Astrocyte of the spinal cord (primary cell): Measurements from ENCODE around the gene TNFRSF9.

ENCODE experiments used
- DNase-seq: peaks from one replicate; pipeline ENCODE4 v3.0.0; 2011; ENCODE audit warnings: low read depth, low spot score
- H3K4me3 ChIP-seq: 2 replicates; pipeline ENCODE4 v1.5.1; 2011; ENCODE audit warnings: low read depth, mild to moderate bottlenecking, low read length, moderate library complexity
- CTCF ChIP-seq: IDR thresholded peaks from 2 replicates; pipeline ENCODE4 v1.5.1; 2012; ENCODE audit warnings: low read depth, mild to moderate bottlenecking, low read length, inconsistent platforms
- in situ Hi-C: cut with HindIII; loops from 2 replicates; pipeline ENCODE4 v1.10.0; 2017; ENCODE audit warnings: low sequenced_read_pairs

TNFRSF9 gene

GRCh38 chr1:7905262-7905661 lies 35.4 kb downstream of the TNFRSF9 start:
- in situ Hi-C loops, result no loop called here
- no peak for DNase-seq
- no peak for TF ChIP-seq CTCF
- no peak overlapping the region for H3K4me3 ChIP-seq

- in situ Hi-C loops, result no loop called here
- peak; percentile 75 for TF ChIP-seq CTCF
- peak; percentile 59 for DNase-seq
- H3K4me3 ChIP-seq, result no peak overlapping the region
These were observed 38.1 kb downstream of the TNFRSF9 start for GRCh38 chr1:7902478-7903085.

- H3K4me3 ChIP-seq, result no peak overlapping the region
- TF ChIP-seq CTCF, result no peak
- in situ Hi-C loops, result no loop called here
- DNase-seq, result peak; percentile 56
These were observed 40.9 kb downstream of the TNFRSF9 start for GRCh38 chr1:7899741-7900140.

GRCh38 chr1:7898962-7899361 lies 41.7 kb downstream of the TNFRSF9 start:
- no peak for TF ChIP-seq CTCF
- no peak for DNase-seq
- in situ Hi-C loops, result no loop called here
- H3K4me3 ChIP-seq, result no peak overlapping the region

- no peak overlapping the region for H3K4me3 ChIP-seq
- in situ Hi-C loops, result no loop called here
- no peak for TF ChIP-seq CTCF
- DNase-seq, result no peak
These were observed 43.6 kb downstream of the TNFRSF9 start for GRCh38 chr1:7896994-7897393.

- DNase-seq, result peak; percentile 90
- in situ Hi-C loops, result no loop called here
- H3K4me3 ChIP-seq, result no peak overlapping the region
- TF ChIP-seq CTCF, result no peak
These were observed 47.0 kb downstream of the TNFRSF9 start for GRCh38 chr1:7893529-7894180.
